ENCODE results near the gene GARNL3. TPM values are rescaled to one million over a fixed set of nuclear protein-coding genes. Genes with fewer than 3 reads are reported as not detected.

The GARNL3 gene
- total RNA-seq, 4 donors from 2014 or later, result 4.7 to 29.3 (median 11.3) TPM

DNA sequence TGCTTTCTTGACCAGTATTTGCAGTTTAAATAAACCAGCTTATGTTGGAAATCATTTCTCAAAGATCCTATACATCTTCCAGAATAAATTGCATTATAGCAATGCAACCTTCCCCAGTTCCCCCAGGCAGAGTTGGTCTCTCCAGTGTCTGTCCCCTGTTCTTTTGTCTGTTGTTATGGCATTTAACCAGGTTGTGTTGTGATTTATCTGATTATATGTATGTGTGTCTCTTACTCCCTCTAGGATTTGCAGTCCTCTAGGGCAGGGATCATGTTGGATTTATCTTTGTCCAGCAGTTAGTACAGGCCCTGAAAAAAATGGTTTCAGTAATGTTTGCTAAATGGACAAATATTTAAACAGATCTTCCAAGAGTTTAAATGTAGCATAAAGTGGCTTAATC lies 17.3 kb downstream of the GARNL3 start:
- Histone ChIP-seq H3K4me3 (no peak overlapping the region), H3K27me3 (no peaks in the 10 kb centered on the region), H3K36me3 (no peaks in the 10 kb centered on the region), H3K9me3 (no peaks in the 10 kb centered on the region), H3K27ac (no peak overlapping the region), H3K4me1 (peaks cover 3 to 28% (median 5%) of the 10 kb centered on the region in 3 donors)
- ATAC-seq, result no peak
- no peak for TF ChIP-seq POLR2AphosphoS5 (IDR thresholded peaks at IDR 0.05)
- TF ChIP-seq, protein P1, sequence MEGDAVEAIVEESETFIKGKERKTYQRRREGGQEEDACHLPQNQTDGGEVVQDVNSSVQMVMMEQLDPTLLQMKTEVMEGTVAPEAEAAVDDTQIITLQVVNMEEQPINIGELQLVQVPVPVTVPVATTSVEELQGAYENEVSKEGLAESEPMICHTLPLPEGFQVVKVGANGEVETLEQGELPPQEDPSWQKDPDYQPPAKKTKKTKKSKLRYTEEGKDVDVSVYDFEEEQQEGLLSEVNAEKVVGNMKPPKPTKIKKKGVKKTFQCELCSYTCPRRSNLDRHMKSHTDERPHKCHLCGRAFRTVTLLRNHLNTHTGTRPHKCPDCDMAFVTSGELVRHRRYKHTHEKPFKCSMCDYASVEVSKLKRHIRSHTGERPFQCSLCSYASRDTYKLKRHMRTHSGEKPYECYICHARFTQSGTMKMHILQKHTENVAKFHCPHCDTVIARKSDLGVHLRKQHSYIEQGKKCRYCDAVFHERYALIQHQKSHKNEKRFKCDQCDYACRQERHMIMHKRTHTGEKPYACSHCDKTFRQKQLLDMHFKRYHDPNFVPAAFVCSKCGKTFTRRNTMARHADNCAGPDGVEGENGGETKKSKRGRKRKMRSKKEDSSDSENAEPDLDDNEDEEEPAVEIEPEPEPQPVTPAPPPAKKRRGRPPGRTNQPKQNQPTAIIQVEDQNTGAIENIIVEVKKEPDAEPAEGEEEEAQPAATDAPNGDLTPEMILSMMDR (IDR thresholded peaks at IDR 0.05), result no peak
- no peak for TF ChIP-seq POLR2A (IDR thresholded peaks at IDR 0.05)
- no peak for TF ChIP-seq EP300 (IDR thresholded peaks at IDR 0.05)

DNA sequence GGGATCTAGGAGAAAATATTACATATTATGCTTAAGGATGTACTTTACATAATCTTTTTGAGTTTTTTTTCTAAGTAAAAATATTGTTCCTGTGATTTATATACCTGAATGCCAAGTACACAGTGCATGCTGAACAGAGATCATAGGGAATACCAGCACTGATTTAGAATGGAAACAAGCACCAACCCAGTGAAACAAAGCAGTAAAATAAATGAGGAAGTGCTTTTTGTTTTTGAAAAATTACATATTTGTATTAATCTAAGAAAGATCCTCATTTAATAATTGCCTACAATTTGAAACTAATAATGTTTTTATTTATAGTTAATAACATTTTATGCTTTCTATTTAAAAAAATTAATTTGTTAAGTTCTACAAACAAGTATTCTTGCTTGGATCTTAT lies 18.0 kb downstream of the GARNL3 start:
- Histone ChIP-seq H3K27me3 (no peaks in the 10 kb centered on the region), H3K9me3 (no peaks in the 10 kb centered on the region), H3K4me3 (no peak overlapping the region), H3K36me3 (no peaks in the 10 kb centered on the region), H3K4me1 (peaks cover 3 to 21% (median 5%) of the 10 kb centered on the region in 3 donors), H3K27ac (no peak overlapping the region)
- ATAC-seq, result no peak
- TF ChIP-seq POLR2AphosphoS5 (IDR thresholded peaks at IDR 0.05) (no peak), POLR2A (IDR thresholded peaks at IDR 0.05) (no peak), EP300 (IDR thresholded peaks at IDR 0.05) (no peak)
- TF ChIP-seq, protein P1 (IDR thresholded peaks at IDR 0.05), result no peak

DNA sequence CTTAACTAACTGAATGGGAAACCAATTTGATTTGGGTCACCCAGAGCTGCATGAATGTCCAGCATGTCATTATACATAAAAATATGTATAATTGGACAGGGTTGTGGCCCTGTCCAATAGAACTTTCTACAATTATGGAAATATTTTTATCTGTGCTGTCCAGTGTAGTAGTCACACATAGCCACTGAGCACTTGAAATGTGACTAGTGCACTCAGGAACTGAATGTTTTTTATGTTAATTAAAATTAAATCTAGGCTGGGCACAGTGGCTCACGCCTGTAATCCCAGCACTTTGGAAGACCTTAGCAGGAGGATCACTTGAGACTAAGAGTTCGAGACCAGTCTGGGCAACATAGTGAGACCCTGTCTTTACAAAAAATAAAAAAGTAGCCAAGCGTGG lies 18.6 kb downstream of the GARNL3 start:
- no peak for ATAC-seq
- no peaks in the 10 kb centered on the region for H3K36me3 ChIP-seq
- no peak for TF ChIP-seq POLR2AphosphoS5 (IDR thresholded peaks at IDR 0.05)
- TF ChIP-seq, protein P1 (IDR thresholded peaks at IDR 0.05), result no peak
- no peak for TF ChIP-seq POLR2A (IDR thresholded peaks at IDR 0.05)
- TF ChIP-seq EP300 (IDR thresholded peaks at IDR 0.05), result no peak
- H3K27ac ChIP-seq, result no peak overlapping the region
- WGBS, 2 donors (ENCODE audit: low coverage in 1 of 2), result 66 to 86% methylated on average over 3 of the region's 3 CpGs
- no peaks in the 10 kb centered on the region for H3K9me3 ChIP-seq
- H3K4me1 ChIP-seq, result peaks cover 3 to 19% (median 5%) of the 10 kb centered on the region in 3 donors
- no peak overlapping the region for H3K4me3 ChIP-seq
- H3K27me3 ChIP-seq, result no peaks in the 10 kb centered on the region

DNA sequence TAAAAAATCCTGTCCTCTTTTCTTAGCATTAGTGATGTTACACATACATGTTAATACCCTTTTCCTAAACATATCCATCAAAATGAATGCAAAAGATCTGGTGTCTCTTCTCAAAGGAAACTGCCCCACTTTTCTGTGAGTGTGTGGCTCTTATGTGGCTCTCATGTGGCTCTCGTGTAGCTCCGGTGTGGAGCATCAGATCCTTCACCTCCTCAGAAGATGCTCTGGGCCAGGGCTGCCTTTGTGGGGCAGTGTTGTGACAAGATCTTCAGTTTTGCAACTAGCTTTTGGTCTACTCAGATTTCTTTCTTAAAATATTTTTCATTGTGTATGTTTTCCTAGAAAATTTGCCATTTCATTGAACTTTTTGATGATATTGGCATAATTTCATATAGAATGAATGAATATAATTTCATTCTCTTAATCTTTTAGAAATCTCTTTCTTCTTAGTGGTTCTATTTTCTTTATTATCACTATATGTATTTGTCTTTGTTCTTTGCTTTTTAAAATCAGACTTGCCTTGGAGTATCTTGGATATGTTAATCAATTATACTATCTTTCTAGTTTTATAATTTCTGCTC lies 19.4 kb downstream of the GARNL3 start:
- TF ChIP-seq, protein P1 (IDR thresholded peaks at IDR 0.05), result peak in 1 of 4 experiments; percentile 29
- TF ChIP-seq POLR2AphosphoS5 (IDR thresholded peaks at IDR 0.05), result no peak
- H3K27me3 ChIP-seq, result no peaks in the 10 kb centered on the region
- H3K9me3 ChIP-seq, result no peaks in the 10 kb centered on the region
- no peak for ATAC-seq
- no peak overlapping the region for H3K4me3 ChIP-seq
- no peaks in the 10 kb centered on the region for H3K36me3 ChIP-seq
- WGBS, 2 donors (ENCODE audit: low coverage in 1 of 2), result 10 to 22% methylated on average over 2 of the region's 2 CpGs
- peaks cover 3 to 19% (median 5%) of the 10 kb centered on the region in 3 donors for H3K4me1 ChIP-seq
- no peak overlapping the region for H3K27ac ChIP-seq

DNA sequence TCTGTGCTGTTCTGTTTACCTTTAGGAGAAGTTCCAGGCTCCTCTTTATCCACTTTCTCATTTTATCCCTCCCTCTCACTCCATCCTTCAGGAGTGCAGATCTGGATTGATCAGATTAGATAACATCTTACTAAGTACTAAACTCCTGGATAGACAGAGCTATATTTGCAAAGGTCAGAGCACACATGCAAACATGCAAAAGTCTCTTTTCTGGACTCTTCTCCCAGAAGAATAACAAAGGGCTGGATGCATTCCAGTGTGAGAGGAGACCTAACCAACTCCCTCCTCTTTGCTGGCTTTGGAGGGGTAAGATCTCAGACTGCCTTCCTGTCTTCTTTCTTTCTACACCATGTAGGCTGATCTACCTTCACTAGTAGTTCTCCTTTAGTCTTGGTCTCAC lies 21.4 kb downstream of the GARNL3 start:
- no peaks in the 10 kb centered on the region for H3K27me3 ChIP-seq
- TF ChIP-seq POLR2AphosphoS5 (IDR thresholded peaks at IDR 0.05) (no peak), EP300 (IDR thresholded peaks at IDR 0.05) (no peak), POLR2A (IDR thresholded peaks at IDR 0.05) (no peak)
- TF ChIP-seq, protein P1 (IDR thresholded peaks at IDR 0.05), result no peak
- ATAC-seq, result no peak
- no peaks in the 10 kb centered on the region for H3K36me3 ChIP-seq
- peaks cover 3 to 12% (median 5%) of the 10 kb centered on the region in 3 donors for H3K4me1 ChIP-seq
- H3K4me3 ChIP-seq, result no peak overlapping the region
- no peak overlapping the region for H3K27ac ChIP-seq
- no peaks in the 10 kb centered on the region for H3K9me3 ChIP-seq

Measured in gastroesophageal sphincter (tissue), 4 donors.